SK-N-SH (cell line): ENCODE results near the gene CNTNAP5. TPM values are rescaled to one million over a fixed set of nuclear protein-coding genes. Genes with fewer than 3 reads are reported as not detected.

Experiments used
- CTCF ChIA-PET: fragments of 300-600, 350-600 bp; formaldehyde crosslinking; extraction: SDS; loops from one replicate; lab custom pipeline; 2021; lab: Yijun Ruan, JAX
- POLR2A ChIA-PET: fragments of 350-600 bp; sonication (Branson Sonifier 250); formaldehyde crosslinking; extraction: SDS; loops from one replicate; lab custom pipeline; 2020; ENCODE audit warnings: antibody characterized with exemption, inconsistent platforms; lab: Yijun Ruan, JAX
- DNase-seq: peaks from one replicate; pipeline ENCODE4 v3.0.0; 2012
- H2AFZ ChIP-seq: fragments of 200-600 bp; sonication (generic); 2 replicates; pipeline ENCODE4 v1.8.1; 2016; ENCODE audit warnings: antibody characterized with exemption, mild to moderate bottlenecking, low read depth
- H3F3A ChIP-seq: fragments of 200-600 bp; sonication (generic); replicated peaks from 2 replicates; pipeline ENCODE3; 2016; ENCODE audit warnings: antibody characterized with exemption, mild to moderate bottlenecking; ENCODE audit not compliant: insufficient read depth
- H3K27ac ChIP-seq, 2 experiments: fragments of 200-500 bp in 1 of 2; fragments of 200-600 bp in 1 of 2; sonication (Bioruptor generic) in 1 of 2; sonication (generic), shearing (Covaris generic) in 1 of 2; 2 replicates each; pipeline versions ENCODE4 v1.5.1 to v1.6.1; 2014 to 2016; ENCODE audit warnings: low read depth in 2 of 2, inconsistent platforms in 1 of 2, low read length in 1 of 2, mild to moderate bottlenecking in 1 of 2, mixed read lengths in 1 of 2
- H3K27me3 ChIP-seq: fragments of 200-600 bp; sonication (generic), shearing (Covaris generic); 2 replicates; pipeline ENCODE4 v1.6.1; 2016; ENCODE audit warnings: mixed run types; ENCODE audit not compliant: insufficient read depth
- H3K36me3 ChIP-seq, 2 experiments: fragments of 200-500 bp in 1 of 2; fragments of 200-600 bp in 1 of 2; sonication (Bioruptor generic) in 1 of 2; sonication (generic) in 1 of 2; replicated peaks in 1 of 2; 2 replicates each; pipeline versions ENCODE3 to v1.5.1; 2014 to 2016; ENCODE audit warnings: low read length in 1 of 2, mild to moderate bottlenecking in 1 of 2; ENCODE audit not compliant: insufficient read depth in 2 of 2, control insufficient read depth in 1 of 2
- H3K4me1 ChIP-seq, 2 experiments: fragments of 200-500 bp in 1 of 2; fragments of 200-600 bp in 1 of 2; sonication (Bioruptor generic) in 1 of 2; sonication (generic), shearing (Covaris generic) in 1 of 2; 2 replicates each; pipeline versions ENCODE4 v1.5.1 to v1.6.1; 2014 to 2016; ENCODE audit warnings: low read depth in 1 of 2, low read length in 1 of 2, mixed run types in 1 of 2; ENCODE audit not compliant: insufficient read depth in 2 of 2, control insufficient read depth in 1 of 2
- H3K4me2 ChIP-seq: fragments of 200-600 bp; sonication (generic), shearing (Covaris generic); 2 replicates; pipeline ENCODE4 v1.6.1; 2017; ENCODE audit warnings: mixed run types
- H3K4me3 ChIP-seq, 2 experiments: fragments of 200-500 bp in 1 of 2; fragments of 200-600 bp in 1 of 2; sonication (Bioruptor generic) in 1 of 2; sonication (generic), shearing (Covaris generic) in 1 of 2; 2 replicates each; pipeline versions ENCODE4 v1.5.1 to v1.8.1; 2014 to 2016; ENCODE audit warnings: low read depth in 2 of 2, inconsistent platforms in 1 of 2, low read length in 1 of 2, mild to moderate bottlenecking in 1 of 2, mixed read lengths in 1 of 2, moderate library complexity in 1 of 2
- H3K79me2 ChIP-seq: fragments of 200-600 bp; sonication (generic); 2 replicates; pipeline ENCODE4 v1.8.1; 2017; ENCODE audit warnings: mild to moderate bottlenecking; ENCODE audit not compliant: insufficient read depth
- H3K9ac ChIP-seq: fragments of 200-600 bp; sonication (generic); 2 replicates; pipeline ENCODE4 v1.6.1; 2017; ENCODE audit warnings: mixed run types
- H3K9me2 ChIP-seq: fragments of 200-600 bp; sonication (generic); 2 replicates; pipeline ENCODE4 v1.6.1; 2017; ENCODE audit warnings: mixed run types
- H3K9me3 ChIP-seq: fragments of 200-600 bp; sonication (generic); 2 replicates; pipeline ENCODE4 v1.6.1; 2017; ENCODE audit warnings: mixed run types, mild to moderate bottlenecking, moderate library complexity
- H4K20me1 ChIP-seq: fragments of 200-600 bp; sonication (generic); 2 replicates; pipeline ENCODE4 v1.6.1; 2017; ENCODE audit warnings: mild to moderate bottlenecking, mixed run types; ENCODE audit not compliant: insufficient read depth
- CHD2 ChIP-seq: fragments of 150-350 bp; IDR thresholded peaks from 2 replicates; pipeline ENCODE4 v1.6.1; 2018; ENCODE audit warnings: low read length; ENCODE audit not compliant: partially characterized antibody
- FOXJ3 ChIP-seq: sonication (generic); formaldehyde crosslinking; IDR thresholded peaks from 2 replicates; pipeline ENCODE4 v1.5.1; 2020; ENCODE audit warnings: mild to moderate bottlenecking, missing genetic modification reagents
- GATA2 ChIP-seq: sonication (generic); formaldehyde crosslinking; IDR thresholded peaks from 2 replicates; pipeline ENCODE4 v1.5.0; 2020; ENCODE audit warnings: mild to moderate bottlenecking, missing genetic modification reagents
- MEF2A ChIP-seq: IDR thresholded peaks from 2 replicates; pipeline ENCODE4 v1.4.0; 2012; ENCODE audit warnings: low read depth, borderline replicate concordance
- MXI1 ChIP-seq: IDR thresholded peaks from 2 replicates; pipeline ENCODE4 v1.6.1; 2012; ENCODE audit warnings: mild to moderate bottlenecking, low read depth, low read length, improper control_type of control experiment
- NFIC ChIP-seq: IDR thresholded peaks from 2 replicates; pipeline ENCODE4 v1.4.0; 2012; ENCODE audit warnings: borderline replicate concordance
- RAD21 ChIP-seq: IDR thresholded peaks from 2 replicates; pipeline ENCODE4 v1.6.1; 2012; ENCODE audit warnings: mild to moderate bottlenecking, low read length
- RCOR1 ChIP-seq: fragments of 150-350 bp; IDR thresholded peaks from 2 replicates; pipeline ENCODE4 v1.6.1; 2017; ENCODE audit warnings: antibody characterized with exemption, low read length
- RXRA ChIP-seq: IDR thresholded peaks from 2 replicates; pipeline ENCODE4 v1.4.0; 2012; ENCODE audit warnings: low read depth, mild to moderate bottlenecking, borderline replicate concordance
- SMC3 ChIP-seq: IDR thresholded peaks from 2 replicates; pipeline ENCODE4 v1.6.1; 2012; ENCODE audit warnings: low read depth, low read length, improper control_type of control experiment
- TAF1 ChIP-seq: IDR thresholded peaks from 2 replicates; pipeline ENCODE4 v1.6.1; 2012; ENCODE audit warnings: low read depth, mild to moderate bottlenecking, low read length, moderate library complexity, borderline replicate concordance
- TEAD4 ChIP-seq: IDR thresholded peaks from 2 replicates; pipeline ENCODE4 v1.4.0; 2012; ENCODE audit warnings: mild to moderate bottlenecking, borderline replicate concordance; ENCODE audit not compliant: insufficient read depth
- WGBS: methylation state at CpG from one replicate; pipeline ENCODE4 v1.1.6; 2017; ENCODE audit warnings: low lambda C conversion rate; 5-methylcytosine and 5-hydroxymethylcytosine counted together
- polyA plus RNA-seq, 3 experiments: library from polyadenylated mRNA; depleted of rRNA; stranded (reverse); fragments of >200 nt; gene quantifications; 2 replicates each; pipeline ENCODE4 v1.2.3, GENCODE V29; 2012
- TF ChIP-seq, protein P1 (sequence below): IDR thresholded peaks from 2 replicates; pipeline ENCODE4 v1.4.0; 2012; ENCODE audit warnings: low read depth, borderline replicate concordance
- TF ChIP-seq, protein P2 (sequence below): IDR thresholded peaks from 2 replicates; pipeline ENCODE4 v1.4.0; 2012; ENCODE audit warnings: low read depth
- TF ChIP-seq, protein P3 (sequence below): fragments of 150-350 bp; IDR thresholded peaks from 2 replicates; pipeline ENCODE4 v1.6.1; 2017; ENCODE audit warnings: antibody characterized with exemption, low read length, low read depth, borderline replicate concordance
- TF ChIP-seq, protein P4 (sequence below): IDR thresholded peaks from 2 replicates; pipeline ENCODE4 v1.4.0; 2012; ENCODE audit warnings: low read depth, borderline replicate concordance

CNTNAP5 gene
- polyA plus RNA-seq, 1 of the 3 experiments (the other 2 are of a cell fraction): 0.08 TPM

DNA sequence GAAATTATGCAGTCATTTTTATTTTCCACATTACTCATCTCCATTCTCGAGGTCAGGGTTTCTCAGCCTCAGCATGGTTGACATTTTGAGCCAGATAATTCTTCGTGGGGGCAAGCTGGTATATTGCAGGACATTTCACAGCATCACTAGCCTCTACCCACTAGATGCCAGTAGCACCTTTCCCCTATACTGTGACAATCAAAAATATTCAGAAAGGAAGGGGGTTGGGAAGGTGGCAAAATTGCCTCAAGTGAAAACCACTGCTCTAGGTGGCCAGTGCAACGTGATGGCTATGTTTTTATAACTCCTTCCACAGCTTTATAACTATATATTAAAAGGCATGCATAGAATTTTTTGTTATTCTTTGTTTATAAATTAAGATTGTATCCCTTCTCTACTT lies 294.5 kb downstream of the CNTNAP5 start:
- Histone ChIP-seq H3K4me3 (no peak overlapping the region), H3K36me3 (no peaks in the 10 kb centered on the region), H3K79me2 (no peaks in the 10 kb centered on the region), H3F3A (no peaks in the 10 kb centered on the region), H3K27me3 (no peaks in the 10 kb centered on the region), H3K9ac (no peak overlapping the region), H3K4me1 (peaks cover 0 to 27% of the 10 kb centered on the region in 2 experiments; a peak in 2 of 4 replicates), H2AFZ (no peak overlapping the region), H3K4me2 (no peak overlapping the region), H3K9me3 (no peaks in the 10 kb centered on the region), H4K20me1 (no peaks in the 10 kb centered on the region), H3K27ac (no peak overlapping the region), H3K9me2 (no peaks in the 10 kb centered on the region)
- DNase-seq: no peak
- WGBS: 6% methylated on average over 3 of the region's 3 CpGs
- TF ChIP-seq FOXJ3 (CRISPR knock-in tag): no peak
- TF ChIP-seq RXRA: no peak
- TF ChIP-seq, protein P1, sequence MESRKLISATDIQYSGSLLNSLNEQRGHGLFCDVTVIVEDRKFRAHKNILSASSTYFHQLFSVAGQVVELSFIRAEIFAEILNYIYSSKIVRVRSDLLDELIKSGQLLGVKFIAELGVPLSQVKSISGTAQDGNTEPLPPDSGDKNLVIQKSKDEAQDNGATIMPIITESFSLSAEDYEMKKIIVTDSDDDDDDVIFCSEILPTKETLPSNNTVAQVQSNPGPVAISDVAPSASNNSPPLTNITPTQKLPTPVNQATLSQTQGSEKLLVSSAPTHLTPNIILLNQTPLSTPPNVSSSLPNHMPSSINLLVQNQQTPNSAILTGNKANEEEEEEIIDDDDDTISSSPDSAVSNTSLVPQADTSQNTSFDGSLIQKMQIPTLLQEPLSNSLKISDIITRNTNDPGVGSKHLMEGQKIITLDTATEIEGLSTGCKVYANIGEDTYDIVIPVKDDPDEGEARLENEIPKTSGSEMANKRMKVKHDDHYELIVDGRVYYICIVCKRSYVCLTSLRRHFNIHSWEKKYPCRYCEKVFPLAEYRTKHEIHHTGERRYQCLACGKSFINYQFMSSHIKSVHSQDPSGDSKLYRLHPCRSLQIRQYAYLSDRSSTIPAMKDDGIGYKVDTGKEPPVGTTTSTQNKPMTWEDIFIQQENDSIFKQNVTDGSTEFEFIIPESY: no peak
- TF ChIP-seq RAD21: peak; percentile 40
- ChIA-PET POLR2A (no interaction called here), CTCF (interaction anchor here (1.7 to 1.8 kb wide), 2 partner anchors 12 to 292 kb away, joined by 4 to 5 read pairs; no protein-coding TSS in a partner anchor)

DNA sequence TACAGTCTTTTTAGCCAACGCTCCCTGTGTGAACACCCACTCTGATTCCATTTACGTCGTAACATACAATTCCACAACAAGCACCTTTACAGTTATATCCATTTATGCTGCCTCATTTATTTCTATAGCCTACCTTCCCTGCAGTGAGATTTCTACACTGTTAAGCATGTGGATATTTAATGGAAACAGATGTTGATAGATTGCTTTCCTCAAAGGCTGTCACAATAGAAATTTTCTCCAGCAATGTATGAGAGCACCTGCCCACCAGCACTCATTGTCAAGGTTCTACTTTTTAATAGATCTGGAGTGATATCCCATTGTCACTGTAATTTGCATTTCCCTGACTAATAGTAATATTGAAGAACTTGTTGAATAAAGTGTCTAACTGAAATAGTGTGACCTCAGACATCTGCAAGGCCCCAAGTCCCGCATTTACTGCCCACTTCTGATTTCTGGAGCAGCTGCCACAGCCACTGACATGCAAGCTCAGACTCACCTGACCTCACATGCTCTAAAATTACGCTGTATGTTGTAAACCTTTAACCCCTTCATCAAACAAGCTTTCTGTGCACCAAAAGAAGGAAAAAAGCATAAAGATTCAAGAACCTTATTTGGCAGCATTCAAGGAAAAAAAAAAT lies 295.1 kb downstream of the CNTNAP5 start:
- H3F3A ChIP-seq: no peaks in the 10 kb centered on the region

DNA sequence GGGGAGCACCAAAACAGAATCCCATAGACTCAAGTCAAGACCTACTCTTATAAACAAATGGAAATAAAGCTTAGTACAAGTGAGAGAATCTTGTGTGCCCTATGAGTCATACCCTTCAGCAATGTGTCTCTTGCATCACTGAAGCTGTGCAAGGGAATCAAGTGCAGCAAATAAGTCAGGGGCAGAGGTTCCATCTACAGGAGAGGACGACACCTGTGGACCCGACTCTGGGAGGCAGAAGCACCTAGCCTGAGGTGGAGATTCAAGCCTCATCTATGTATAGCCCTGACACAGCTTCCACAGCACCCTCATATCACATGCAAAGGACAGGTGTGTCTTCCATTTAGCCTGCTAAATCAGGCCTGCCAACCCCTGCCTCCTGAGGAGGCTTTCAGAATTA lies 298.2 kb downstream of the CNTNAP5 start:
- no peaks in the 10 kb centered on the region for H4K20me1 ChIP-seq
- no peaks in the 10 kb centered on the region for H3K79me2 ChIP-seq
- H2AFZ ChIP-seq: no peak overlapping the region
- peaks cover 0 to 4% of the 10 kb centered on the region in 2 experiments; a peak in 2 of 4 replicates for H3K4me1 ChIP-seq
- H3K4me3 ChIP-seq: no peak overlapping the region
- no peaks in the 10 kb centered on the region for H3F3A ChIP-seq
- CTCF ChIA-PET: no interaction called here
- H3K36me3 ChIP-seq: no peaks in the 10 kb centered on the region
- no peaks in the 10 kb centered on the region for H3K9me2 ChIP-seq
- H3K9me3 ChIP-seq: no peaks in the 10 kb centered on the region
- H3K9ac ChIP-seq: no peak overlapping the region
- H3K4me2 ChIP-seq: no peak overlapping the region
- DNase-seq: no peak
- POLR2A ChIA-PET: no interaction called here
- H3K27me3 ChIP-seq: no peaks in the 10 kb centered on the region
- WGBS: 20% methylated on average over 1 of the region's 2 CpGs
- H3K27ac ChIP-seq: no peak overlapping the region
- TF ChIP-seq MEF2A: no peak
- TF ChIP-seq, protein P2, sequence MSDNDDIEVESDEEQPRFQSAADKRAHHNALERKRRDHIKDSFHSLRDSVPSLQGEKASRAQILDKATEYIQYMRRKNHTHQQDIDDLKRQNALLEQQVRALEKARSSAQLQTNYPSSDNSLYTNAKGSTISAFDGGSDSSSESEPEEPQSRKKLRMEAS: no peak
- no peak for TF ChIP-seq GATA2
- TF ChIP-seq, protein P1: no peak
- TF ChIP-seq RCOR1: no peak
- no peak for TF ChIP-seq SMC3
- TF ChIP-seq, protein P3, sequence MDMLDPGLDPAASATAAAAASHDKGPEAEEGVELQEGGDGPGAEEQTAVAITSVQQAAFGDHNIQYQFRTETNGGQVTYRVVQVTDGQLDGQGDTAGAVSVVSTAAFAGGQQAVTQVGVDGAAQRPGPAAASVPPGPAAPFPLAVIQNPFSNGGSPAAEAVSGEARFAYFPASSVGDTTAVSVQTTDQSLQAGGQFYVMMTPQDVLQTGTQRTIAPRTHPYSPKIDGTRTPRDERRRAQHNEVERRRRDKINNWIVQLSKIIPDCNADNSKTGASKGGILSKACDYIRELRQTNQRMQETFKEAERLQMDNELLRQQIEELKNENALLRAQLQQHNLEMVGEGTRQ: no peak
- no peak for TF ChIP-seq MXI1
- TF ChIP-seq TEAD4: no peak

More for the DNA sequence above, 295.1 kb downstream of the CNTNAP5 start:
- Histone ChIP-seq H3K9me3 (no peaks in the 10 kb centered on the region), H3K27me3 (no peaks in the 10 kb centered on the region), H3K4me3 (no peak overlapping the region), H3K36me3 (no peaks in the 10 kb centered on the region), H3K4me2 (no peak overlapping the region), H3K9ac (no peak overlapping the region), H4K20me1 (no peaks in the 10 kb centered on the region), H3K79me2 (no peaks in the 10 kb centered on the region), H3K27ac (no peak overlapping the region), H2AFZ (no peak overlapping the region), H3K9me2 (no peaks in the 10 kb centered on the region), H3K4me1 (peaks cover 0 to 24% of the 10 kb centered on the region in 2 experiments; a peak in 2 of 4 replicates)
- POLR2A ChIA-PET: no interaction called here
- no peak for TF ChIP-seq TAF1
- TF ChIP-seq CHD2: no peak
- TF ChIP-seq NFIC: no peak
- TF ChIP-seq, protein P4, sequence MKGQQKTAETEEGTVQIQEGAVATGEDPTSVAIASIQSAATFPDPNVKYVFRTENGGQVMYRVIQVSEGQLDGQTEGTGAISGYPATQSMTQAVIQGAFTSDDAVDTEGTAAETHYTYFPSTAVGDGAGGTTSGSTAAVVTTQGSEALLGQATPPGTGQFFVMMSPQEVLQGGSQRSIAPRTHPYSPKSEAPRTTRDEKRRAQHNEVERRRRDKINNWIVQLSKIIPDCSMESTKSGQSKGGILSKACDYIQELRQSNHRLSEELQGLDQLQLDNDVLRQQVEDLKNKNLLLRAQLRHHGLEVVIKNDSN: no peak
- DNase-seq: no peak
- 31% methylated on average over 5 of the region's 5 CpGs for WGBS
- CTCF ChIA-PET: interaction anchor here (1.7 to 1.8 kb wide), 2 partner anchors 11 to 292 kb away, joined by 4 to 5 read pairs; no protein-coding TSS in a partner anchor
